WTC11 (cell line): ENCODE measurements around the gene IRAK1. TPM values are rescaled to one million over a fixed set of nuclear protein-coding genes. Genes with fewer than 3 reads are reported as not detected.

ENCODE experiments used
- ATAC-seq: fragments of 200-7000 bp; cut with Tn5 transposase; 2 replicates; pipeline ENCODE4 v1.10.0; 2021; ENCODE audit warnings: mild to moderate bottlenecking, moderate library complexity
- CTCF ChIA-PET: fragments of 300-600 bp; sonication (Branson Sonifier 250); formaldehyde crosslinking; loops from one replicate; lab custom pipeline; 2021; ENCODE audit warnings: antibody characterized with exemption; lab: Charles Lee
- POLR2A ChIA-PET: fragments of 350-600 bp; sonication (Branson Sonifier 250); formaldehyde crosslinking; loops from one replicate; lab custom pipeline; 2021; ENCODE audit warnings: antibody characterized with exemption; lab: Charles Lee
- DNase-seq: peaks from one replicate; pipeline ENCODE4 v3.0.0; 2021; ENCODE audit warnings: low spot score
- H3K27ac Mint-ChIP-seq: 2 replicates; pipeline ENCODE4 v1.8.0; 2021; ENCODE audit warnings: mixed read lengths
- H3K27me3 Mint-ChIP-seq: 2 replicates; pipeline ENCODE4 v1.8.0; 2021; ENCODE audit warnings: low read depth, mild to moderate bottlenecking, moderate library complexity, mixed read lengths
- H3K36me3 Mint-ChIP-seq: 2 replicates; pipeline ENCODE4 v1.8.0; 2021; ENCODE audit warnings: mixed read lengths
- H3K4me1 Mint-ChIP-seq: 2 replicates; pipeline ENCODE4 v1.8.0; 2022; ENCODE audit warnings: mixed read lengths
- H3K4me3 Mint-ChIP-seq: 2 replicates; pipeline ENCODE4 v1.8.0; 2021; ENCODE audit warnings: mild to moderate bottlenecking, moderate library complexity, mixed read lengths
- H3K9me3 Mint-ChIP-seq: 2 replicates; pipeline ENCODE4 v1.8.0; 2021; ENCODE audit warnings: mixed read lengths
- AR ChIP-seq: fragments of 250-450 bp; sonication (Bioruptor Pico); IDR thresholded peaks from 2 replicates; pipeline ENCODE4 v1.9.0; 2021; ENCODE audit warnings: mild to moderate bottlenecking
- CREB1 ChIP-seq: sonication (generic); formaldehyde crosslinking; IDR thresholded peaks from 2 replicates; pipeline ENCODE4 v1.8.0; 2023; ENCODE audit warnings: mild to moderate bottlenecking, missing genetic modification reagents
- E2F4 ChIP-seq: sonication (generic); formaldehyde crosslinking; IDR thresholded peaks from 2 replicates; pipeline ENCODE4 v1.8.1; 2022; ENCODE audit warnings: low read depth, mild to moderate bottlenecking, moderate library complexity, missing genetic modification reagents, borderline replicate concordance
- E2F5 ChIP-seq: sonication (generic); formaldehyde crosslinking; IDR thresholded peaks from 2 replicates; pipeline ENCODE4 v1.8.1; 2022; ENCODE audit warnings: mild to moderate bottlenecking, moderate library complexity, missing genetic modification reagents
- ELF4 ChIP-seq: sonication (generic); formaldehyde crosslinking; IDR thresholded peaks from 2 replicates; pipeline ENCODE4 v1.8.1; 2022; ENCODE audit warnings: low read depth, mild to moderate bottlenecking, moderate library complexity, missing genetic modification reagents
- GABPB1 ChIP-seq: sonication (generic); formaldehyde crosslinking; IDR thresholded peaks from 2 replicates; pipeline ENCODE4 v1.8.1; 2023; ENCODE audit warnings: mild to moderate bottlenecking, missing genetic modification reagents
- IRF2 ChIP-seq: sonication (generic); formaldehyde crosslinking; IDR thresholded peaks from 2 replicates; pipeline ENCODE4 v1.8.0; 2022; ENCODE audit warnings: low read depth, missing genetic modification reagents, borderline replicate concordance
- JUN ChIP-seq: sonication (generic); formaldehyde crosslinking; IDR thresholded peaks from 2 replicates; pipeline ENCODE4 v1.8.0; 2023; ENCODE audit warnings: mild to moderate bottlenecking, missing genetic modification reagents
- KAT7 ChIP-seq: sonication (generic); formaldehyde crosslinking; IDR thresholded peaks from 2 replicates; pipeline ENCODE4 v1.8.1; 2023; ENCODE audit warnings: missing genetic modification reagents, mild to moderate bottlenecking, borderline replicate concordance
- NFE2L1 ChIP-seq: sonication (generic); formaldehyde crosslinking; IDR thresholded peaks from 2 replicates; pipeline ENCODE4 v1.8.1; 2023; ENCODE audit warnings: missing genetic modification reagents
- NR2C2 ChIP-seq: sonication (generic); formaldehyde crosslinking; IDR thresholded peaks from 2 replicates; pipeline ENCODE4 v1.8.0; 2022; ENCODE audit warnings: mild to moderate bottlenecking, missing genetic modification reagents
- SOX15 ChIP-seq: fragments of 250-450 bp; sonication (Bioruptor Pico); IDR thresholded peaks from 2 replicates; pipeline ENCODE4 v1.9.0; 2021; ENCODE audit warnings: mild to moderate bottlenecking
- TP53 ChIP-seq: sonication (generic); formaldehyde crosslinking; IDR thresholded peaks from 2 replicates; pipeline ENCODE4 v1.8.1; 2023; ENCODE audit warnings: mild to moderate bottlenecking, missing genetic modification reagents
- ZBTB21 ChIP-seq: sonication (generic); formaldehyde crosslinking; IDR thresholded peaks from 2 replicates; pipeline ENCODE4 v1.8.1; 2023; ENCODE audit warnings: mild to moderate bottlenecking, missing genetic modification reagents, borderline replicate concordance
- ZBTB43 ChIP-seq: sonication (generic); formaldehyde crosslinking; IDR thresholded peaks from 2 replicates; pipeline ENCODE4 v1.8.1; 2023; ENCODE audit warnings: mild to moderate bottlenecking, missing genetic modification reagents
- ZNF121 ChIP-seq: sonication (generic); formaldehyde crosslinking; IDR thresholded peaks from 2 replicates; pipeline ENCODE4 v1.8.0; 2023; ENCODE audit warnings: missing genetic modification reagents
- ZNF138 ChIP-seq: sonication (generic); formaldehyde crosslinking; conservative IDR thresholded peaks from 2 replicates; pipeline ENCODE4 v1.8.1; 2022; ENCODE audit warnings: mild to moderate bottlenecking, moderate library complexity, missing genetic modification reagents
- ZNF232 ChIP-seq: sonication (generic); formaldehyde crosslinking; IDR thresholded peaks from 2 replicates; pipeline ENCODE4 v1.8.0; 2022; ENCODE audit warnings: mild to moderate bottlenecking, missing genetic modification reagents
- total RNA-seq: library from RNA; stranded (reverse); gene quantifications from 3 replicates; pipeline ENCODE4 v1.2.3, GENCODE V29; 2021
- TF ChIP-seq, protein P1 (sequence below): sonication (generic); formaldehyde crosslinking; IDR thresholded peaks from 2 replicates; pipeline ENCODE4 v1.8.1; 2022; ENCODE audit warnings: mild to moderate bottlenecking, missing genetic modification reagents, moderate library complexity, borderline replicate concordance
- TF ChIP-seq, protein P2 (sequence below): sonication (generic); formaldehyde crosslinking; IDR thresholded peaks from 2 replicates; pipeline ENCODE4 v1.8.0; 2023; ENCODE audit warnings: missing genetic modification reagents
- TF ChIP-seq, protein P3 (sequence below): sonication (generic); formaldehyde crosslinking; IDR thresholded peaks from 2 replicates; pipeline ENCODE4 v1.8.0; 2022; ENCODE audit warnings: mild to moderate bottlenecking, missing genetic modification reagents
- TF ChIP-seq, protein P4 (sequence below): fragments of 200-600 bp; IDR thresholded peaks from 2 replicates; pipeline ENCODE4 v1.8.0; 2022; ENCODE audit warnings: antibody characterized with exemption

IRAK1 gene
- total RNA-seq, 1 experiment from 2014 or later, result 32.1 TPM

DNA sequence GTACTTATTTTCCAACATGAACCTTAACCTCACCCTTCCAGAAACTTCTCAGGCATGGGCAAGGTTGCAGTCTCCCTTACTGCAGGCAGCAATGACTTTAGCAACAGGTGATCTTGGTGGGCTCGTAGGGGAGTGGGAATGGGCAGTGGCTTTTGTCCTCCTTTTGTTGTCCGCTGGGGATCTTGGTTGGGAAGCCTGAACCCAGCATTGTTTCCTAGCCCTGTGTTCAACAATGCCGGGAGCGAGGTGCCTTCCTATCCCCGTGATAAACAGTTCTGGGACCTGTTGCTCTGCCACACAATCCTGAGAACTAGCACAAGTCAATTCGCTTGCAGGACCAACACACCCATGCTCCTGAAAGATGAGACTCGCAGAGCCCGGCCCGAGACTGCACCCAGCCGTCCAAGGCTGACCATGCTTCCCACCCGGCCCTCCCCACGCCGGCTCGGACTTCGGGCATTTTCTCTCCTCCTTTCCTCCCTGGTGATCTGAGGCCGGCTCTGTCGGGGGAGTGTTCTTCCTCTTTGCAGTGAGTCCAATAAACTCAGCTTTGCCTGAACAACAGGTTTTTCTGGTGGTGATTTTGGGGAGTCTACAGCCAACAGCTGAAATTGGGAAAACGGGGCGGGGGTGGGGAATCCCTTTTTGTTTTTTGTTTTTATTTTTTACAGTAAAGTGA is 20.2 kb downstream of the IRAK1 start (continued):
- TF ChIP-seq AR (CRISPR knock-in tag) (no peak), TP53 (CRISPR knock-in tag) (no peak), GABPB1 (no peak), ZBTB43 (no peak), ZNF121 (CRISPR knock-in tag) (no peak), E2F5 (CRISPR knock-in tag) (no peak), NR2C2 (CRISPR knock-in tag) (no peak), SOX15 (CRISPR knock-in tag) (no peak), CREB1 (no peak), IRF2 (CRISPR knock-in tag) (no peak), KAT7 (CRISPR knock-in tag) (no peak), E2F4 (CRISPR knock-in tag) (no peak)
- TF ChIP-seq, protein P1, sequence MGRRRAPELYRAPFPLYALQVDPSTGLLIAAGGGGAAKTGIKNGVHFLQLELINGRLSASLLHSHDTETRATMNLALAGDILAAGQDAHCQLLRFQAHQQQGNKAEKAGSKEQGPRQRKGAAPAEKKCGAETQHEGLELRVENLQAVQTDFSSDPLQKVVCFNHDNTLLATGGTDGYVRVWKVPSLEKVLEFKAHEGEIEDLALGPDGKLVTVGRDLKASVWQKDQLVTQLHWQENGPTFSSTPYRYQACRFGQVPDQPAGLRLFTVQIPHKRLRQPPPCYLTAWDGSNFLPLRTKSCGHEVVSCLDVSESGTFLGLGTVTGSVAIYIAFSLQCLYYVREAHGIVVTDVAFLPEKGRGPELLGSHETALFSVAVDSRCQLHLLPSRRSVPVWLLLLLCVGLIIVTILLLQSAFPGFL (CRISPR knock-in tag), result no peak
- TF ChIP-seq, protein P2, sequence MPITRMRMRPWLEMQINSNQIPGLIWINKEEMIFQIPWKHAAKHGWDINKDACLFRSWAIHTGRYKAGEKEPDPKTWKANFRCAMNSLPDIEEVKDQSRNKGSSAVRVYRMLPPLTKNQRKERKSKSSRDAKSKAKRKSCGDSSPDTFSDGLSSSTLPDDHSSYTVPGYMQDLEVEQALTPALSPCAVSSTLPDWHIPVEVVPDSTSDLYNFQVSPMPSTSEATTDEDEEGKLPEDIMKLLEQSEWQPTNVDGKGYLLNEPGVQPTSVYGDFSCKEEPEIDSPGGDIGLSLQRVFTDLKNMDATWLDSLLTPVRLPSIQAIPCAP, result no peak
- TF ChIP-seq, protein P3, sequence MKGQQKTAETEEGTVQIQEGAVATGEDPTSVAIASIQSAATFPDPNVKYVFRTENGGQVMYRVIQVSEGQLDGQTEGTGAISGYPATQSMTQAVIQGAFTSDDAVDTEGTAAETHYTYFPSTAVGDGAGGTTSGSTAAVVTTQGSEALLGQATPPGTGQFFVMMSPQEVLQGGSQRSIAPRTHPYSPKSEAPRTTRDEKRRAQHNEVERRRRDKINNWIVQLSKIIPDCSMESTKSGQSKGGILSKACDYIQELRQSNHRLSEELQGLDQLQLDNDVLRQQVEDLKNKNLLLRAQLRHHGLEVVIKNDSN (CRISPR knock-in tag), result no peak

- no peaks in the 10 kb centered on the region for H3K27me3 Mint-ChIP-seq
- DNase-seq (no peak), ATAC-seq (no peak)
- CTCF ChIA-PET, result no interaction called here
- no peaks in the 10 kb centered on the region for H3K9me3 Mint-ChIP-seq
- H3K27ac Mint-ChIP-seq, result no peak overlapping the region
- peaks cover 7% of the 10 kb centered on the region for H3K4me1 Mint-ChIP-seq
- H3K4me3 Mint-ChIP-seq, result no peak overlapping the region
- H3K36me3 Mint-ChIP-seq, result no peaks in the 10 kb centered on the region
- POLR2A ChIA-PET, result no interaction called here
- TF ChIP-seq SOX15 (CRISPR knock-in tag) (no peak), KAT7 (CRISPR knock-in tag) (no peak), AR (CRISPR knock-in tag) (no peak), ZBTB21 (CRISPR knock-in tag) (no peak), JUN (no peak), ZNF232 (CRISPR knock-in tag) (no peak), NFE2L1 (no peak), ELF4 (CRISPR knock-in tag) (no peak), IRF2 (CRISPR knock-in tag) (no peak), ZNF138 (CRISPR knock-in tag) (no peak)
- TF ChIP-seq, protein P4, sequence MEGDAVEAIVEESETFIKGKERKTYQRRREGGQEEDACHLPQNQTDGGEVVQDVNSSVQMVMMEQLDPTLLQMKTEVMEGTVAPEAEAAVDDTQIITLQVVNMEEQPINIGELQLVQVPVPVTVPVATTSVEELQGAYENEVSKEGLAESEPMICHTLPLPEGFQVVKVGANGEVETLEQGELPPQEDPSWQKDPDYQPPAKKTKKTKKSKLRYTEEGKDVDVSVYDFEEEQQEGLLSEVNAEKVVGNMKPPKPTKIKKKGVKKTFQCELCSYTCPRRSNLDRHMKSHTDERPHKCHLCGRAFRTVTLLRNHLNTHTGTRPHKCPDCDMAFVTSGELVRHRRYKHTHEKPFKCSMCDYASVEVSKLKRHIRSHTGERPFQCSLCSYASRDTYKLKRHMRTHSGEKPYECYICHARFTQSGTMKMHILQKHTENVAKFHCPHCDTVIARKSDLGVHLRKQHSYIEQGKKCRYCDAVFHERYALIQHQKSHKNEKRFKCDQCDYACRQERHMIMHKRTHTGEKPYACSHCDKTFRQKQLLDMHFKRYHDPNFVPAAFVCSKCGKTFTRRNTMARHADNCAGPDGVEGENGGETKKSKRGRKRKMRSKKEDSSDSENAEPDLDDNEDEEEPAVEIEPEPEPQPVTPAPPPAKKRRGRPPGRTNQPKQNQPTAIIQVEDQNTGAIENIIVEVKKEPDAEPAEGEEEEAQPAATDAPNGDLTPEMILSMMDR, result no peak
These were observed 24.2 kb downstream of the IRAK1 start for GRCh38 chrX:153995504-153995903.
